ENCODE results near the gene ATP6V0C.

The ATP6V0C gene

GRCh38 chr16:2512735-2513404, 882 bp upstream of the ATP6V0C start:
- DNase-seq (ENCODE audit: low read depth), result no peak

- DNase-seq (ENCODE audit: low read depth), result peak; percentile 28
These were observed 804 bp downstream of the ATP6V0C start for GRCh38 chr16:2514333-2515179.

- DNase-seq (ENCODE audit: low read depth), result no peak
These were observed 1.6 kb downstream of the ATP6V0C start for GRCh38 chr16:2515180-2515851.

- DNase-seq (ENCODE audit: low read depth), result no peak
These were observed 2.9 kb downstream of the ATP6V0C start for GRCh38 chr16:2516391-2517240.

- DNase-seq (ENCODE audit: low read depth), result no peak
These were observed 4.3 kb downstream of the ATP6V0C start for GRCh38 chr16:2517954-2518605.

GRCh38 chr16:2518823-2519710, 5.3 kb downstream of the ATP6V0C start:
- DNase-seq (ENCODE audit: low read depth), result no peak

GRCh38 chr16:2519711-2520080, 5.9 kb downstream of the ATP6V0C start:
- no peak for DNase-seq (ENCODE audit: low read depth)

GRCh38 chr16:2520097-2520783, 6.5 kb downstream of the ATP6V0C start, which contains the start of gene AMDHD2:
TSS of gene AMDHD2 (plus strand) at chr16:2520371. CDS start at chr16:2520459, 88 bp downstream.
- peak; percentile 82 for DNase-seq (ENCODE audit: low read depth)

- DNase-seq (ENCODE audit: low read depth), result peak; percentile 33
These were observed 7.2 kb downstream of the ATP6V0C start for GRCh38 chr16:2520784-2521531.

GRCh38 chr16:2523801-2524231, 10.1 kb downstream of the ATP6V0C start:
- DNase-seq (ENCODE audit: low read depth), result no peak

GRCh38 chr16:2524339-2524938, 10.7 kb downstream of the ATP6V0C start:
- DNase-seq (ENCODE audit: low read depth), result no peak

GRCh38 chr16:2526135-2526534, 12.4 kb downstream of the ATP6V0C start:
- DNase-seq (ENCODE audit: low read depth), result no peak

- no peak for DNase-seq (ENCODE audit: low read depth)
These were observed 13.5 kb downstream of the ATP6V0C start for GRCh38 chr16:2527071-2527783.

GRCh38 chr16:2527784-2528100, 14.0 kb downstream of the ATP6V0C start:
- no peak for DNase-seq (ENCODE audit: low read depth)

- no peak for DNase-seq (ENCODE audit: low read depth)
These were observed 14.7 kb downstream of the ATP6V0C start for GRCh38 chr16:2528161-2529060.

- DNase-seq (ENCODE audit: low read depth), result no peak
These were observed 15.5 kb downstream of the ATP6V0C start for GRCh38 chr16:2529061-2529931.

All from activated T-helper 9 cell treated with anti-CD3 and anti-CD28 coated beads, Interleukin-2, amount 50 U/mL, for 16 hours (primary cell).